Astrocyte (in vitro differentiated cells and primary cell): ENCODE data around the gene LRRC23. TPM values are rescaled to one million over a fixed set of nuclear protein-coding genes. Genes with fewer than 3 reads are reported as not detected.
A peak's percentile ranks its signal among the peaks of the same experiment; 100 is the strongest.

Experiments
- DNase-seq: peaks from one replicate; pipeline ENCODE4 v3.0.0-alpha.2; 2010; ENCODE audit warnings: low read depth
- FAIRE-seq: peaks from 2 replicates; lab custom pipeline; 2011; peaks lifted over from hg19 to GRCh38; lab: Jason Lieb, UNC
- H2AFZ ChIP-seq: 2 replicates; pipeline ENCODE4 v1.6.0; 2012; ENCODE audit warnings: low read depth, low read length, inconsistent platforms
- H3K27ac ChIP-seq: 2 replicates; pipeline ENCODE4 v1.5.1; 2011; ENCODE audit warnings: low read depth, low read length, inconsistent platforms
- H3K27me3 ChIP-seq: 2 replicates; pipeline ENCODE4 v1.6.0; 2011; ENCODE audit warnings: low read length, inconsistent platforms; ENCODE audit not compliant: insufficient read depth
- H3K36me3 ChIP-seq: 2 replicates; pipeline ENCODE4 v1.5.1; 2011; ENCODE audit warnings: low read length, inconsistent platforms; ENCODE audit not compliant: insufficient read depth
- H3K4me1 ChIP-seq: 2 replicates; pipeline ENCODE4 v1.5.1; 2011; ENCODE audit warnings: low read length, inconsistent platforms; ENCODE audit not compliant: insufficient read depth
- H3K4me2 ChIP-seq: 2 replicates; pipeline ENCODE4 v1.6.0; 2012; ENCODE audit warnings: low read length, inconsistent platforms
- H3K4me3 ChIP-seq: 2 replicates; pipeline ENCODE4 v1.5.1; 2011; ENCODE audit warnings: low read depth, mild to moderate bottlenecking, low read length, inconsistent platforms; ENCODE audit not compliant: insufficient read depth
- H3K79me2 ChIP-seq: 2 replicates; pipeline ENCODE4 v1.6.0; 2012; ENCODE audit warnings: mild to moderate bottlenecking, low read length, inconsistent platforms; ENCODE audit not compliant: insufficient read depth
- H3K9ac ChIP-seq: 2 replicates; pipeline ENCODE4 v1.6.0; 2012; ENCODE audit warnings: mild to moderate bottlenecking, low read length, inconsistent platforms
- H3K9me3 ChIP-seq: 2 replicates; pipeline ENCODE4 v1.5.1; 2012; ENCODE audit warnings: low read depth, mild to moderate bottlenecking, low read length, inconsistent platforms; ENCODE audit not compliant: insufficient read depth
- H4K20me1 ChIP-seq: 2 replicates; pipeline ENCODE4 v1.6.0; 2012; ENCODE audit warnings: low read length, inconsistent platforms; ENCODE audit not compliant: insufficient read depth
- H3K27ac Mint-ChIP-seq: one replicate; pipeline ENCODE4 v1.8.0; 2021; ENCODE audit warnings: mild to moderate bottlenecking, mixed read lengths; ENCODE audit not compliant: unreplicated experiment
- H3K27me3 Mint-ChIP-seq: one replicate; pipeline ENCODE4 v1.8.0; 2021; ENCODE audit warnings: low read depth, mixed read lengths; ENCODE audit not compliant: unreplicated experiment
- H3K36me3 Mint-ChIP-seq: one replicate; pipeline ENCODE4 v1.8.0; 2021; ENCODE audit warnings: low read depth, mixed read lengths; ENCODE audit not compliant: unreplicated experiment
- H3K4me1 Mint-ChIP-seq: one replicate; pipeline ENCODE4 v1.8.0; 2021; ENCODE audit warnings: low read depth, mixed read lengths; ENCODE audit not compliant: unreplicated experiment
- H3K4me3 Mint-ChIP-seq: one replicate; pipeline ENCODE4 v1.8.0; 2021; ENCODE audit warnings: mild to moderate bottlenecking, moderate library complexity, mixed read lengths; ENCODE audit not compliant: unreplicated experiment
- H3K9me3 Mint-ChIP-seq: one replicate; pipeline ENCODE4 v1.8.0; 2021; ENCODE audit warnings: mild to moderate bottlenecking, mixed read lengths; ENCODE audit not compliant: unreplicated experiment
- CTCF ChIP-seq: IDR thresholded peaks from 2 replicates; pipeline ENCODE4 v1.5.1; 2011; ENCODE audit warnings: low read depth, mild to moderate bottlenecking, inconsistent platforms, low read length, moderate library complexity; ENCODE audit not compliant: insufficient read depth
- EZH2 ChIP-seq: IDR thresholded peaks from 2 replicates; pipeline ENCODE4 v1.6.1; 2012; ENCODE audit warnings: mild to moderate bottlenecking, low read length, inconsistent platforms; ENCODE audit not compliant: insufficient read depth
- total RNA-seq: library from RNA; stranded (reverse); gene quantifications from 2 replicates; pipeline ENCODE4 v1.2.1, GENCODE V29; 2021

LRRC23 gene
- total RNA-seq, 1 donor from 2014 or later = 5.2 TPM

- Histone ChIP-seq H3K27ac (no peak overlapping the region), H3K9ac (no peak overlapping the region), H3K79me2 (no peaks in the 10 kb centered on the region), H3K4me1 (peaks cover 29% of the 10 kb centered on the region), H3K4me2 (no peak overlapping the region), H4K20me1 (no peaks in the 10 kb centered on the region), H3K27me3 (no peaks in the 10 kb centered on the region), H3K36me3 (no peaks in the 10 kb centered on the region), H2AFZ (no peak overlapping the region), H3K4me3 (no peak overlapping the region), H3K9me3 (no peaks in the 10 kb centered on the region)
- H3K27me3 Mint-ChIP-seq = peaks cover 4% of the 10 kb centered on the region
- H3K9me3 Mint-ChIP-seq = no peaks in the 10 kb centered on the region
- H3K36me3 Mint-ChIP-seq = peaks cover 2% of the 10 kb centered on the region
- FAIRE-seq (no peak), DNase-seq (no peak)
- H3K4me1 Mint-ChIP-seq = peaks cover 29% of the 10 kb centered on the region
- peak overlapping the region; percentile 29 for H3K4me3 Mint-ChIP-seq
- TF ChIP-seq CTCF (no peak), EZH2 (no peak)
- H3K27ac Mint-ChIP-seq = peak overlapping the region; percentile 53
These were observed 53.4 kb downstream of the LRRC23 start for GRCh38 chr12:6957741-6958608.

GRCh38 chr12:6958609-6959057 lies 54.0 kb downstream of the LRRC23 start:
- no peaks in the 10 kb centered on the region for H3K9me3 Mint-ChIP-seq
- peak overlapping the region; percentile 29 for H3K4me3 Mint-ChIP-seq
- H3K36me3 ChIP-seq = no peaks in the 10 kb centered on the region

More at GRCh38 chr12:6958609-6959057, 54.0 kb downstream of the LRRC23 start:
- DNase-seq (no peak), FAIRE-seq (no peak)
- peak overlapping the region; percentile 47 for H2AFZ ChIP-seq
- H4K20me1 ChIP-seq = no peaks in the 10 kb centered on the region
- no peaks in the 10 kb centered on the region for H3K9me3 ChIP-seq
- H3K27me3 ChIP-seq = no peaks in the 10 kb centered on the region
- Mint-ChIP-seq H3K36me3 (peaks cover 2% of the 10 kb centered on the region), H3K27ac (peak overlapping the region; percentile 53), H3K27me3 (peaks cover 4% of the 10 kb centered on the region), H3K4me1 (peaks cover 27% of the 10 kb centered on the region)
- no peak for TF ChIP-seq EZH2
- no peak for TF ChIP-seq CTCF
- H3K4me2 ChIP-seq = no peak overlapping the region
- H3K27ac ChIP-seq = no peak overlapping the region
- peaks cover 24% of the 10 kb centered on the region for H3K4me1 ChIP-seq
- H3K79me2 ChIP-seq = no peaks in the 10 kb centered on the region
- H3K4me3 ChIP-seq = no peak overlapping the region
- no peak overlapping the region for H3K9ac ChIP-seq
